Measurements from ENCODE around the gene EXOC4.

The EXOC4 gene

GRCh38 chr7:134088199-134088598, 835.3 kb downstream of the EXOC4 start:
- no peak for DNase-seq (ENCODE audit: low read depth in 2 of 3, low spot score in 1 of 3)

- DNase-seq (ENCODE audit: low read depth in 2 of 3, low spot score in 1 of 3): no peak
Observed at GRCh38 chr7:134089446-134089845, 836.6 kb downstream of the EXOC4 start.

- DNase-seq (ENCODE audit: low read depth in 2 of 3, low spot score in 1 of 3): no peak
Observed at GRCh38 chr7:134098072-134098471, 845.2 kb downstream of the EXOC4 start.

- DNase-seq (ENCODE audit: low read depth in 2 of 3, low spot score in 1 of 3): no peak
Observed at GRCh38 chr7:134101716-134102115, 848.8 kb downstream of the EXOC4 start.

- no peak for DNase-seq (ENCODE audit: low read depth in 2 of 3, low spot score in 1 of 3)
Observed at GRCh38 chr7:134104166-134104565, 851.3 kb downstream of the EXOC4 start.

GRCh38 chr7:134105841-134106240, 853.0 kb downstream of the EXOC4 start:
- no peak for DNase-seq (ENCODE audit: low read depth in 2 of 3, low spot score in 1 of 3)

GRCh38 chr7:134108802-134109201, 855.9 kb downstream of the EXOC4 start:
- DNase-seq (ENCODE audit: low read depth in 2 of 3, low spot score in 1 of 3): no peak

GRCh38 chr7:134113655-134114054, 860.8 kb downstream of the EXOC4 start:
- no peak for DNase-seq (ENCODE audit: low read depth in 2 of 3, low spot score in 1 of 3)

GRCh38 chr7:134114992-134115391, 862.1 kb downstream of the EXOC4 start:
- no peak for DNase-seq (ENCODE audit: low read depth in 2 of 3, low spot score in 1 of 3)

Measured in stimulated activated CD4-positive, alpha-beta T cell treated with anti-CD3 and anti-CD28 coated beads, Interleukin-12 subunit alpha, Interleukin-12 subunit beta, amount 100 ng/mL, for 48 hours (primary cell).